HG03097 (cell line): ENCODE measurements around the gene CNTNAP2.
"Not testable (repeated sequence)": the region's sequence is repeated elsewhere in the genome, so short reads cannot be mapped to it uniquely, and the experiment has no call there.

Experiments used
- ATAC-seq: cut with Tn5 transposase; IDR thresholded peaks from one replicate; pipeline ENCODE4 v1.9.1; 2021; ENCODE audit not compliant: unreplicated experiment, low FRiP score

The CNTNAP2 gene

GRCh38 chr7:147062897-147063296, 946.3 kb downstream of the CNTNAP2 start:
- no peak for ATAC-seq

GRCh38 chr7:147068842-147069241, 952.2 kb downstream of the CNTNAP2 start:
- ATAC-seq: no peak

GRCh38 chr7:147069771-147070170, 953.2 kb downstream of the CNTNAP2 start:
- no peak for ATAC-seq

- ATAC-seq: no peak
Observed at GRCh38 chr7:147070886-147071285, 954.3 kb downstream of the CNTNAP2 start.

- ATAC-seq: no peak
Observed at GRCh38 chr7:147071536-147071935, 954.9 kb downstream of the CNTNAP2 start.

- no peak for ATAC-seq
Observed at GRCh38 chr7:147078312-147078711, 961.7 kb downstream of the CNTNAP2 start.

GRCh38 chr7:147079083-147079482, 962.5 kb downstream of the CNTNAP2 start:
- ATAC-seq: no peak

GRCh38 chr7:147079921-147080420, 963.4 kb downstream of the CNTNAP2 start:
- no peak for ATAC-seq

GRCh38 chr7:147081117-147081516, 964.5 kb downstream of the CNTNAP2 start:
- no peak for ATAC-seq

- ATAC-seq: no peak
Observed at GRCh38 chr7:147089051-147089461, 972.5 kb downstream of the CNTNAP2 start.

- ATAC-seq: no peak
Observed at GRCh38 chr7:147089608-147090007, 973.0 kb downstream of the CNTNAP2 start.

GRCh38 chr7:147096629-147097028, 980.0 kb downstream of the CNTNAP2 start:
- ATAC-seq: no peak

GRCh38 chr7:147103224-147103623, 986.6 kb downstream of the CNTNAP2 start:
- no peak for ATAC-seq

- ATAC-seq: no peak
Observed at GRCh38 chr7:147106746-147107145, 990.1 kb downstream of the CNTNAP2 start.

GRCh38 chr7:147114525-147114924, 997.9 kb downstream of the CNTNAP2 start:
- not testable (repeated sequence) for ATAC-seq

GRCh38 chr7:147136352-147136751, 1019.8 kb downstream of the CNTNAP2 start:
- no peak for ATAC-seq

- ATAC-seq: no peak
Observed at GRCh38 chr7:147145194-147145593, 1028.6 kb downstream of the CNTNAP2 start.

GRCh38 chr7:147146169-147146568, 1029.6 kb downstream of the CNTNAP2 start:
- ATAC-seq: no peak

GRCh38 chr7:147151661-147152060, 1035.1 kb downstream of the CNTNAP2 start:
- ATAC-seq: no peak

GRCh38 chr7:147153571-147153970, 1037.0 kb downstream of the CNTNAP2 start:
- ATAC-seq: no peak

- ATAC-seq: no peak
Observed at GRCh38 chr7:147161405-147161804, 1044.8 kb downstream of the CNTNAP2 start.

GRCh38 chr7:147170341-147171012, 1053.9 kb downstream of the CNTNAP2 start:
- ATAC-seq: no peak

- ATAC-seq: no peak
Observed at GRCh38 chr7:147171013-147171391, 1054.4 kb downstream of the CNTNAP2 start.
